Upper lobe of left lung (tissue), 6 donors: ENCODE results near the gene PRSS8. TPM values are rescaled to one million over a fixed set of nuclear protein-coding genes. Genes with fewer than 3 reads are reported as not detected.

Experiments
- ATAC-seq, 2 donors: fragments of 200-7000 bp; cut with Tn5 transposase; one replicate each; pipeline ENCODE4 v1.9.1; 2022; ENCODE audit warnings: mild to moderate bottlenecking in 2 of 2, moderate library complexity in 2 of 2; ENCODE audit not compliant: low FRiP score in 2 of 2
- DNase-seq, 2 donors: peaks; one replicate each; pipeline ENCODE4 v3.0.0-alpha.2; 2019 to 2020
- H3K27ac ChIP-seq, 4 donors: fragments of 200-600 bp; sonication (generic); one replicate each; pipeline ENCODE4 v1.5.1; 2016 to 2019
- H3K27me3 ChIP-seq, 4 donors: fragments of 200-600 bp; sonication (generic); one replicate each; pipeline ENCODE4 v1.5.1; 2017 to 2019
- H3K36me3 ChIP-seq, 4 donors: fragments of 200-600 bp; sonication (generic); one replicate each; pipeline ENCODE4 v1.5.1; 2016 to 2019
- H3K4me1 ChIP-seq, 4 donors: fragments of 200-600 bp; sonication (generic); one replicate each; pipeline ENCODE4 v1.5.1; 2018 to 2019
- H3K4me3 ChIP-seq, 4 donors: fragments of 200-600 bp; sonication (generic); one replicate each; pipeline ENCODE4 v1.5.1; 2017 to 2019; ENCODE audit warnings: mild to moderate bottlenecking in 2 of 4, moderate library complexity in 1 of 4
- H3K9me3 ChIP-seq, 4 donors: fragments of 200-600 bp; sonication (generic); one replicate each; pipeline ENCODE4 v1.5.1; 2018 to 2019
- EP300 ChIP-seq, 4 donors: sonication (generic); formaldehyde crosslinking; IDR thresholded peaks; one replicate each; pipeline ENCODE4 v1.5.1; 2017; ENCODE audit warnings: antibody characterized with exemption in 4 of 4, control low read depth in 2 of 4
- POLR2A ChIP-seq, 4 donors: fragments of 450-650 bp; IDR thresholded peaks; one replicate each; pipeline ENCODE4 v1.5.1; 2016 to 2017; ENCODE audit warnings: antibody characterized with exemption in 4 of 4, mild to moderate bottlenecking in 2 of 4
- POLR2AphosphoS5 ChIP-seq, 2 donors: sonication (generic); formaldehyde crosslinking; IDR thresholded peaks; one replicate each; pipeline ENCODE4 v1.5.1; 2017; ENCODE audit warnings: antibody characterized with exemption in 2 of 2
- WGBS, 2 donors: methylation state at CpG; one replicate each; pipeline ENCODE4 v1.1.5; 2017 to 2018; 5-methylcytosine and 5-hydroxymethylcytosine counted together
- total RNA-seq, 6 donors: library from RNA; depleted of rRNA in 4 of 6; stranded (reverse); fragments of >200 nt in 4 of 6; gene quantifications; one replicate each; pipeline versions ENCODE4 v1.1.0 to v1.2.1, GENCODE V29; 2016 to 2021
- TF ChIP-seq, protein P1 (sequence below), 6 experiments: fragments of 450-650 bp in 4 of 6; fragments of 200-600 bp in 2 of 6; sonication (generic) in 2 of 6; IDR thresholded peaks; one replicate each; pipeline ENCODE4 v1.5.1; 2016 to 2019; ENCODE audit warnings: antibody characterized with exemption in 6 of 6
- donor health status: DM: no; HTN: no; CAD: no; lungs with moderate emphysema.
- donor health status: DM: no; HTN: yes; CAD: no; lungs with severe emphysema.

PRSS8 gene
- total RNA-seq, 6 donors from 2014 or later, result 59.7 to 155 (median 109) TPM

DNA sequence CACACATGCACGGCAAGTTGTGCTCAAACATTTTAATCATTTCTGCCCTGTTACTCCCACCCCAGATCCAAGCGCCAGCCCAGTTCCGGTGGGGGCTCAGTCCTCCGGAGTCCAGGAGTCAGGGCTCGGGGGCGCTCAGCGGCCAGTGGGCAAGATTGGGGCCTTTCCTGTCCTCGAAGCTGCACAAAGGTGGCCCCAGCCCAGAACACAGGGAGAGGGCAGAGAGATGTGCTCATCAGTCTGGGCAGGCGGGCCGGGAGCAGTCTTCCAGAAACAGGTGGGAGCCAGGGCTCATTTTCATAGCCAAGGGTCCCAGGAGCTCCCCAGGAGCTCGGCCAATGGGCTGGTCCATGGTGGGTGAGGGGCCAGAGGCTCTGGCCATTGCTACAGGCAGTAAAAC is 4.1 kb downstream of the PRSS8 start:
- WGBS, 2 donors, result 65 to 83% methylated on average over 8 to 11 of the region's 11 CpGs
- TF ChIP-seq POLR2AphosphoS5 (IDR thresholded peaks at IDR 0.05) (no peak), EP300 (IDR thresholded peaks at IDR 0.05) (no peak), POLR2A (IDR thresholded peaks at IDR 0.05) (no peak)
- TF ChIP-seq, protein P1, sequence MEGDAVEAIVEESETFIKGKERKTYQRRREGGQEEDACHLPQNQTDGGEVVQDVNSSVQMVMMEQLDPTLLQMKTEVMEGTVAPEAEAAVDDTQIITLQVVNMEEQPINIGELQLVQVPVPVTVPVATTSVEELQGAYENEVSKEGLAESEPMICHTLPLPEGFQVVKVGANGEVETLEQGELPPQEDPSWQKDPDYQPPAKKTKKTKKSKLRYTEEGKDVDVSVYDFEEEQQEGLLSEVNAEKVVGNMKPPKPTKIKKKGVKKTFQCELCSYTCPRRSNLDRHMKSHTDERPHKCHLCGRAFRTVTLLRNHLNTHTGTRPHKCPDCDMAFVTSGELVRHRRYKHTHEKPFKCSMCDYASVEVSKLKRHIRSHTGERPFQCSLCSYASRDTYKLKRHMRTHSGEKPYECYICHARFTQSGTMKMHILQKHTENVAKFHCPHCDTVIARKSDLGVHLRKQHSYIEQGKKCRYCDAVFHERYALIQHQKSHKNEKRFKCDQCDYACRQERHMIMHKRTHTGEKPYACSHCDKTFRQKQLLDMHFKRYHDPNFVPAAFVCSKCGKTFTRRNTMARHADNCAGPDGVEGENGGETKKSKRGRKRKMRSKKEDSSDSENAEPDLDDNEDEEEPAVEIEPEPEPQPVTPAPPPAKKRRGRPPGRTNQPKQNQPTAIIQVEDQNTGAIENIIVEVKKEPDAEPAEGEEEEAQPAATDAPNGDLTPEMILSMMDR (IDR thresholded peaks at IDR 0.05), result no peak

DNA sequence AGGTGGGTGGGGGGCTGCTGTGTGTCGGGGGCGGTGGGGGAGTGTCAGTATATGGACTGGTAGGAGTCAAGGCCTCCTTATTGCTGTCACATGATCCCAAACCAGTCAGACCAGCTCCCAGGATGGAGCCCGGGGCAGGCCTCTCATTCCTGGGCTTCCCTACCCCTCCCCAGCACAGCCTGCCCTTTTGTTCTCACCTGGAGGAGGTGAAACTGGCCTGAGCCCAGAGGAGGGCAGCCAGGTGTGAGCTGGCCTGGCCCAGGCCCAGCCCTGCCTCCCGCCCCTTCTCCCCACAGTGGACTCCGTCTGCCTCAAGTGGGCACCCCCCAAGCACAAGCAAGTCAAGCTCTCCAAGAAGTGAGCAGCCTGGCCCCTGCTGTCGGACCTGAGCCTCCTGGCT is 4.6 kb downstream of the PRSS8 start:
- Histone ChIP-seq H3K4me1 (peaks cover 29 to 85% (median 59%) of the 10 kb centered on the region in 4 donors), H3K27ac (peak overlapping the region; percentile 91 to 94 (median 92)), H3K9me3 (no peaks in the 10 kb centered on the region), H3K4me3 (peak overlapping the region in 1 of 4 donors; percentile 17), H3K27me3 (no peaks in the 10 kb centered on the region), H3K36me3 (peaks cover 0 to 63% (median 39%) of the 10 kb centered on the region in 4 donors)
- 72 to 85% methylated on average over 2 to 6 of the region's 6 CpGs for WGBS, 2 donors
- DNase-seq, result peak; percentile 90 to 94
- peak; percentile 5 to 79 for ATAC-seq
- peak in 1 of 4 donors; percentile 43 for TF ChIP-seq POLR2A (IDR thresholded peaks at IDR 0.05)
- peak; percentile 54 for TF ChIP-seq POLR2AphosphoS5 (IDR thresholded peaks at IDR 0.05)
- TF ChIP-seq EP300 (IDR thresholded peaks at IDR 0.05), result peak in 1 of 4 donors; percentile 17
- TF ChIP-seq, protein P1 (IDR thresholded peaks at IDR 0.05), result no peak

More for the DNA sequence above, 4.1 kb downstream of the PRSS8 start:
- peaks cover 0 to 59% (median 39%) of the 10 kb centered on the region in 4 donors for H3K36me3 ChIP-seq
- ATAC-seq, result no peak
- H3K9me3 ChIP-seq, result no peaks in the 10 kb centered on the region
- H3K4me1 ChIP-seq, result peaks cover 29 to 88% (median 58%) of the 10 kb centered on the region in 4 donors
- H3K4me3 ChIP-seq, result no peak overlapping the region
- no peaks in the 10 kb centered on the region for H3K27me3 ChIP-seq
- no peak for DNase-seq
- peak overlapping the region; percentile 37 to 94 (median 92) for H3K27ac ChIP-seq

DNA sequence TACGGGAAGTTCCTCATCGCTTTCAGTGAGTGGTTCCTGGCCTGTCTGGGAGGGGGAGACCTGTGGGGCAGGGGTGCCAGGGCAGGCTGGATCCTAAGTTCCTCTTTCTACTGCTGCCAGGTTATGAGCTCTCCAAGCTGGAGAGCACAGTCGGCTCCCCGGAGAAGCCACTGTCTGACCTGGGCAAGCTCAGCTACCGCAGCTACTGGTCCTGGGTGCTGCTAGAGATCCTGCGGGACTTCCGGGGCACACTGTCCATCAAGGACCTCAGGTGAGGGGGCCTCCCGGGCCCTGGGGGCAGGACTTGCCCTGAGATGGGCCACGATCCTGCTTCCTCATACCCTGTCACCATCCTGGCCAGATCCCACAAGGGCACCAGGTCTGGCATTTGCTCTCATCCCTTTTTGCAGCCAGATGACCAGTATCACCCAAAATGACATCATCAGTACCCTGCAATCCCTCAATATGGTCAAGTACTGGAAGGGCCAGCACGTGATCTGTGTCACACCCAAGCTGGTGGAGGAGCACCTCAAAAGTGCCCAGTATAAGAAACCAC is 5.1 kb downstream of the PRSS8 start:
- H3K27me3 ChIP-seq, result no peaks in the 10 kb centered on the region
- WGBS, 2 donors, result 40 to 59% methylated on average over 1 to 10 of the region's 10 CpGs
- TF ChIP-seq, protein P1 (IDR thresholded peaks at IDR 0.05), result no peak
- TF ChIP-seq POLR2AphosphoS5 (IDR thresholded peaks at IDR 0.05) (no peak), POLR2A (IDR thresholded peaks at IDR 0.05) (no peak), EP300 (IDR thresholded peaks at IDR 0.05) (peak in 1 of 4 donors; percentile 1)
- H3K4me1 ChIP-seq, result peaks cover 29 to 82% (median 58%) of the 10 kb centered on the region in 4 donors
- no peaks in the 10 kb centered on the region for H3K9me3 ChIP-seq
- peak overlapping the region; percentile 91 to 94 (median 92) for H3K27ac ChIP-seq
- peak overlapping the region in 1 of 4 donors; percentile 17 for H3K4me3 ChIP-seq
- DNase-seq (peak; percentile 59 to 79), ATAC-seq (peak in 1 of 2 donors; percentile 1)
- peaks cover 0 to 66% (median 39%) of the 10 kb centered on the region in 4 donors for H3K36me3 ChIP-seq

DNA sequence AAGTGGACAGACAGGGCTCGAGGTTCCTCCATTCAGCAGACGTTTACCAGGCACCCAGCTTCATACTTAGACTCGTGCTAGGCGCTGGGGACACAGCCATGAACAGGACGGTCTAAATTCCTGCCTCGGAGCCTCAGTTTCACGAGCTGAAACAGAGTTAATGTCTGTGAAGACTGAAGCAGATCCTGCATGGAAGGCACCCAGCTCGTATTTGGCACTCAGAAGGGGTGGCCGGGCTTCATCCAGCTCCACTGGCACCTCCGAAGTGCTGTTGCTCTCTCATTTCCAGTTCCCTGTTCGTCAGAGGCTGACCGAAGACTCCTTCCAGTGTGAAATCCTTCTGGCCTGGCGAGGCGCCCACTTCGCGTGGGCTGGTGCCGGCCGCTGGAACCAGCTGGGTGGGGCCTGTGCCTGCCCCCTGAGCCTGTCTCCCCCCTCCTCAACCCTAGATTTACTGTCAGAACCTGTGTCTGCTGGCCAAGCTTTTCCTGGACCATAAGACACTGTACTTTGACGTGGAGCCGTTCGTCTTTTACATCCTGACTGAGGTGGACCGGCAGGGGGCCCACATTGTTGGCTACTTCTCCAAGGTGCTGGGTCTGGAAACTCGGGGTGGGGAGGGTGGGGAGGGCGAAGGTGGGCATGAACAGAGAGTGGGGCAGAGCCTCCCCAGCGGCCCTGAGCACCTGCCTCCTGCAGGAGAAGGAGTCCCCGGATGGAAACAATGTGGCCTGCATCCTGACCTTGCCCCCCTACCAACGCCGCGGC is 5.8 kb downstream of the PRSS8 start:
- H3K4me3 ChIP-seq, result peak overlapping the region in 1 of 4 donors; percentile 17

More for the DNA sequence above, 5.8 kb downstream of the PRSS8 start:
- WGBS, 2 donors, result 43 to 76% methylated on average over 6 to 24 of the region's 29 CpGs
- Histone ChIP-seq H3K9me3 (no peaks in the 10 kb centered on the region), H3K27ac (peak overlapping the region; percentile 91 to 94 (median 92)), H3K4me1 (peaks cover 29 to 82% (median 58%) of the 10 kb centered on the region in 4 donors), H3K27me3 (no peaks in the 10 kb centered on the region), H3K36me3 (peaks cover 0 to 71% (median 39%) of the 10 kb centered on the region in 4 donors)
- TF ChIP-seq, protein P1 (IDR thresholded peaks at IDR 0.05), result no peak
- TF ChIP-seq POLR2A (IDR thresholded peaks at IDR 0.05) (peak in 1 of 4 donors; percentile 55), POLR2AphosphoS5 (IDR thresholded peaks at IDR 0.05) (peak in 1 of 2 donors; percentile 21), EP300 (IDR thresholded peaks at IDR 0.05) (no peak)
- peak in 1 of 2 donors; percentile 64 for ATAC-seq
- peak; percentile 72 to 91 for DNase-seq
